Measurements from ENCODE around the gene ANO2.

ANO2 gene

GRCh38 chr12:5723711-5724252, 221.3 kb downstream of the ANO2 start:
- Mint-ChIP-seq H3K4me1 (no peaks in the 10 kb centered on the region), H3K9me3 (no peaks in the 10 kb centered on the region), H3K36me3 (no peaks in the 10 kb centered on the region), H3K4me3 (no peak overlapping the region), H3K27ac (no peak overlapping the region), H3K27me3 (peaks cover 0 to 17% of the 10 kb centered on the region in 2 donors)
- ATAC-seq (replicated peaks) (no peak), DNase-seq (no peak)

DNA sequence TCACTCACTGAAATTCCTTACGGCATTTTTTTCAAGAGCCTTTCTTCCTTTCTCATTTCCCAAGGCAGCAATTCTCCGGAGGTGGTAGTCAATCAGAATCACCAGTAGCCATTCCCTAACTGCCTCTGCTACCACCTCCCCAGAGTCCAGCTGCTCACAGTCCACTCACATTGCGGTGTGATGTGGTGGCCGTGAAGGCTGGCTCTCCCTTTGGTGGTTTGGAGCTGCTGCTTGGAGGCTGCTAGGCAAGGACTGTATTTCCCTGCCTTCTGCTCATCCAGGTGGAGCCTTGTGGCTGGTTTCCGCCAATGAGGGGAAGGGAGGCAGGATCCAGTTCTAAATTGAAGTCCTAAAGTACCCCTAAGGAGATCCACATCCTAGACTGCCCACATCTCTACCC, 222.0 kb downstream of the ANO2 start:
- no peak for ATAC-seq (replicated peaks)
- Mint-ChIP-seq H3K36me3 (no peaks in the 10 kb centered on the region), H3K27ac (no peak overlapping the region), H3K4me3 (no peak overlapping the region), H3K9me3 (no peaks in the 10 kb centered on the region), H3K27me3 (peaks cover 0 to 17% of the 10 kb centered on the region in 2 donors), H3K4me1 (no peaks in the 10 kb centered on the region)
- DNase-seq = no peak

GRCh38 chr12:5720381-5721005, 224.6 kb downstream of the ANO2 start:
- Mint-ChIP-seq H3K27ac (no peak overlapping the region), H3K27me3 (peaks cover 0 to 12% of the 10 kb centered on the region in 2 donors), H3K4me3 (no peak overlapping the region), H3K36me3 (no peaks in the 10 kb centered on the region), H3K9me3 (no peaks in the 10 kb centered on the region), H3K4me1 (no peaks in the 10 kb centered on the region)
- ATAC-seq (replicated peaks) (no peak), DNase-seq (no peak)

GRCh38 chr12:5718680-5719079, 226.4 kb downstream of the ANO2 start:
- Mint-ChIP-seq H3K4me1 (no peaks in the 10 kb centered on the region), H3K36me3 (no peaks in the 10 kb centered on the region), H3K9me3 (no peaks in the 10 kb centered on the region), H3K27me3 (peaks cover 0 to 12% of the 10 kb centered on the region in 2 donors), H3K4me3 (no peak overlapping the region), H3K27ac (no peak overlapping the region)
- DNase-seq (no peak), ATAC-seq (replicated peaks) (no peak)

- Mint-ChIP-seq H3K9me3 (no peaks in the 10 kb centered on the region), H3K27ac (no peak overlapping the region), H3K36me3 (no peaks in the 10 kb centered on the region), H3K4me1 (no peaks in the 10 kb centered on the region), H3K27me3 (peaks cover 0 to 12% of the 10 kb centered on the region in 2 donors), H3K4me3 (no peak overlapping the region)
- DNase-seq (no peak), ATAC-seq (replicated peaks) (no peak)
Measured at GRCh38 chr12:5718073-5718472, 227.0 kb downstream of the ANO2 start.

GRCh38 chr12:5716976-5717375, 228.1 kb downstream of the ANO2 start:
- no peak overlapping the region for H3K27ac Mint-ChIP-seq

DNA sequence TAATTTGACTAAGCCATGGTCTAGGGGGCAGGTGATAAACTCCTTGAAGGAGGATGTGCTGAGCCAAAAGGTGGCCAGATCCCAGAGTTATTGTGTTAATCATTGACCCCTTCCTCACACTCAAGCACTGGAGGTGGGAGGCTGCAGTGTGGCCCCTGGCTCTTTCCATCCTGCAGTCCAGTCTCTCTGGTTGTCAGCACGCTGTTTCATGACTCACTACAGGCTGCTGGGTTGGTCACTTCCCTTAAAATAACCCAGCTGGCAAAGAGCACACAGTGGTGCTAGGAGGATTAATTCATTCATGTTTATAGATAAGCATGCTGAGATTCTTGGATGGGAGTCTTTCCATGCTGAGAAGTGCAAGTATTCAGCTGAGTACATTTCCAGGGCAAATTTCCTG, 228.9 kb downstream of the ANO2 start:
- no peak overlapping the region for H3K4me3 Mint-ChIP-seq
- H3K27ac Mint-ChIP-seq = no peak overlapping the region
- no peak for DNase-seq
- peaks cover 0 to 12% of the 10 kb centered on the region in 2 donors for H3K27me3 Mint-ChIP-seq
- H3K9me3 Mint-ChIP-seq = no peaks in the 10 kb centered on the region
- no peaks in the 10 kb centered on the region for H3K4me1 Mint-ChIP-seq
- H3K36me3 Mint-ChIP-seq = no peaks in the 10 kb centered on the region
- ATAC-seq (replicated peaks) = no peak

More at GRCh38 chr12:5716976-5717375, 228.1 kb downstream of the ANO2 start:
- Mint-ChIP-seq H3K4me3 (no peak overlapping the region), H3K27me3 (peaks cover 0 to 12% of the 10 kb centered on the region in 2 donors), H3K9me3 (no peaks in the 10 kb centered on the region), H3K4me1 (no peaks in the 10 kb centered on the region), H3K36me3 (no peaks in the 10 kb centered on the region)
- ATAC-seq (replicated peaks) (no peak), DNase-seq (no peak)

DNA sequence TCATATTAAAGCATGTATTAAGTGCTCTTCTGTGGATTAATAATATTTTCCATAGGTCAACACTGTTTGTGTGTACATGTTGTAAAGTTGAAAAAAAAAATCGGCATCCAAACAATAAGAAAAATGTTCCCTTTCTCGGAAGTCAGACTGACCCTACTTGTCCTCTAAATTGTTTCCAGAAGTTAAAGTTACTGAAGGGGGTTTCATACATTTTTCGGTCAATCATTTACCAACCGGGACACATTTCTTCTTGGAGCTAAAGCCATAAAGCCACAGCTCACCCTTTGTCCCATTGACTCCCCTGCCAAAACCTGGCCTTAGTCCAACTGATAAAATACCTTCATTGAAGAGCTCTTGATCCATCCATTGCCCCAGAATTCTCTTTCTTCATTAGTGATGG, 230.0 kb downstream of the ANO2 start:
- Mint-ChIP-seq H3K9me3 (no peaks in the 10 kb centered on the region), H3K4me3 (no peak overlapping the region), H3K4me1 (no peaks in the 10 kb centered on the region), H3K27me3 (peaks cover 0 to 5% of the 10 kb centered on the region in 2 donors), H3K36me3 (no peaks in the 10 kb centered on the region), H3K27ac (no peak overlapping the region)
- no peak for ATAC-seq (replicated peaks)
- no peak for DNase-seq

- DNase-seq (no peak), ATAC-seq (replicated peaks) (no peak)
- Mint-ChIP-seq H3K36me3 (no peaks in the 10 kb centered on the region), H3K27ac (no peak overlapping the region), H3K9me3 (no peaks in the 10 kb centered on the region), H3K4me1 (no peaks in the 10 kb centered on the region), H3K4me3 (no peak overlapping the region), H3K27me3 (no peaks in the 10 kb centered on the region)
Measured at GRCh38 chr12:5713599-5714081, 231.4 kb downstream of the ANO2 start.

- Mint-ChIP-seq H3K27ac (no peak overlapping the region), H3K9me3 (peaks cover 0 to 5% of the 10 kb centered on the region in 2 donors), H3K4me1 (no peaks in the 10 kb centered on the region), H3K36me3 (no peaks in the 10 kb centered on the region), H3K4me3 (no peak overlapping the region), H3K27me3 (peaks cover 0 to 4% of the 10 kb centered on the region in 2 donors)
- no peak for ATAC-seq (replicated peaks)
- DNase-seq = no peak
Measured at GRCh38 chr12:5710260-5710878, 234.7 kb downstream of the ANO2 start.

GRCh38 chr12:5708371-5708770, 236.7 kb downstream of the ANO2 start:
- H3K36me3 Mint-ChIP-seq = no peaks in the 10 kb centered on the region
- H3K4me1 Mint-ChIP-seq = no peaks in the 10 kb centered on the region
- H3K27me3 Mint-ChIP-seq = peaks cover 4% of the 10 kb centered on the region in 2 donors
- ATAC-seq (replicated peaks) = no peak
- H3K9me3 Mint-ChIP-seq = peaks cover 0 to 5% of the 10 kb centered on the region in 2 donors
- H3K4me3 Mint-ChIP-seq = no peak overlapping the region
- DNase-seq = no peak
- H3K27ac Mint-ChIP-seq = no peak overlapping the region

GRCh38 chr12:5706247-5706646, 238.8 kb downstream of the ANO2 start:
- peaks cover 0 to 5% of the 10 kb centered on the region in 2 donors for H3K9me3 Mint-ChIP-seq
- no peak for ATAC-seq (replicated peaks)
- H3K36me3 Mint-ChIP-seq = no peaks in the 10 kb centered on the region
- H3K27me3 Mint-ChIP-seq = peaks cover 4 to 10% of the 10 kb centered on the region in 2 donors
- no peaks in the 10 kb centered on the region for H3K4me1 Mint-ChIP-seq
- no peak for DNase-seq
- no peak overlapping the region for H3K4me3 Mint-ChIP-seq
- H3K27ac Mint-ChIP-seq = no peak overlapping the region

DNA sequence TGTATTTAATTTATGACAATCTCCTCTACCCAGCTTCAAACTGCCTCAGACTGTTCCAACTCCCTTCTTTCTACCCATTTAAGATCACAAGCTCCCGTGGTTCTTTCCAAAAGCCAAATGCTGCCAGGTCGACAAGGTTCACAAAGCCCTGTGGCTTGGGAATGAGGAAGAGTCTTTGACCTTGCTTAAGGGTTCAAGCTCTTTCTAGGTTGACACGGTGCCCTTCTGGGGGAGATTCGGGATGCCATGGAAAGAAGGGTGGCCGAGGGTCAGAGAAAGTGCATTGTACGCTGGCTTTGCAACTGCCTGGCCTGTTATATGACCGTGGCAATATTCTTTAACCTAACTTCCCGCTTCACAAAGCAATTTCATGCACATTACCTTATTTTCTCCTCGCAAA, 239.3 kb downstream of the ANO2 start:
- Mint-ChIP-seq H3K4me3 (no peak overlapping the region), H3K4me1 (no peaks in the 10 kb centered on the region), H3K9me3 (peaks cover 0 to 5% of the 10 kb centered on the region in 2 donors), H3K36me3 (no peaks in the 10 kb centered on the region), H3K27me3 (peaks cover 4 to 13% of the 10 kb centered on the region in 2 donors), H3K27ac (no peak overlapping the region)
- no peak for ATAC-seq (replicated peaks)
- no peak for DNase-seq

- peaks cover 5 to 6% of the 10 kb centered on the region in 2 donors for H3K27me3 Mint-ChIP-seq
- H3K4me1 Mint-ChIP-seq = no peaks in the 10 kb centered on the region
- H3K27ac Mint-ChIP-seq = no peak overlapping the region
- no peaks in the 10 kb centered on the region for H3K36me3 Mint-ChIP-seq
- H3K9me3 Mint-ChIP-seq = peaks cover 0 to 5% of the 10 kb centered on the region in 2 donors
- no peak overlapping the region for H3K4me3 Mint-ChIP-seq
- DNase-seq (no peak), ATAC-seq (replicated peaks) (no peak)
Measured at GRCh38 chr12:5694759-5695409, 250.2 kb downstream of the ANO2 start.

Data from stimulated activated naive B cell treated with anti-CD40 and anti-IgM and Interleukin-4, amounts not matched to agents 10 μg/mL and 1 μg/mL and 100 μg/mL, for 72 hours (primary cell).